GM12873 (cell line): ENCODE measurements around the gene RPS27L.

Experiments used
- TF ChIP-seq, protein P1 (sequence below): IDR thresholded peaks from 2 replicates; pipeline ENCODE4 v1.5.1; 2012; ENCODE audit warnings: low read depth, mild to moderate bottlenecking, moderate library complexity, low read length, control low read depth; ENCODE audit not compliant: insufficient read depth; ENCODE audit errors: missing control alignments

RPS27L gene

DNA sequence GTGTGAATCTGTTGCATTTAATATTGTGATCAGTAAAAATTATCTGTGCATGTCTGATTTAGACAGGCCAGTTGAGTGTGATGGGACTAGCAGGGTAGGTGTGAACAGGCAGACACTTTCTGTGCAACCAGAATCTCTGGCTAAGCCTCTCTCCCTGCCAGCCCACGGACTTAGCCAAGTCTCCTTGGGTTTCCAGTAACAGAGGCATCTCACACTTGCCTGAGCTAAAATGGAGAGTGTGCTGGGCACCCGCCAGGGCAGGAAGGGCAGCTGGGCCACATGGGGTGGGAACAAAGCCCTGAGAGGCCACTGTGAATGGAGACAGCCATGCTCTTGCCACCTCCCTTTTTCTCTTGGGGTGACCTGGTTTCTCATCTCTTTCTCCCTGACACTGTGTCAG, 12.5 kb upstream of the RPS27L start:
- TF ChIP-seq, protein P1, sequence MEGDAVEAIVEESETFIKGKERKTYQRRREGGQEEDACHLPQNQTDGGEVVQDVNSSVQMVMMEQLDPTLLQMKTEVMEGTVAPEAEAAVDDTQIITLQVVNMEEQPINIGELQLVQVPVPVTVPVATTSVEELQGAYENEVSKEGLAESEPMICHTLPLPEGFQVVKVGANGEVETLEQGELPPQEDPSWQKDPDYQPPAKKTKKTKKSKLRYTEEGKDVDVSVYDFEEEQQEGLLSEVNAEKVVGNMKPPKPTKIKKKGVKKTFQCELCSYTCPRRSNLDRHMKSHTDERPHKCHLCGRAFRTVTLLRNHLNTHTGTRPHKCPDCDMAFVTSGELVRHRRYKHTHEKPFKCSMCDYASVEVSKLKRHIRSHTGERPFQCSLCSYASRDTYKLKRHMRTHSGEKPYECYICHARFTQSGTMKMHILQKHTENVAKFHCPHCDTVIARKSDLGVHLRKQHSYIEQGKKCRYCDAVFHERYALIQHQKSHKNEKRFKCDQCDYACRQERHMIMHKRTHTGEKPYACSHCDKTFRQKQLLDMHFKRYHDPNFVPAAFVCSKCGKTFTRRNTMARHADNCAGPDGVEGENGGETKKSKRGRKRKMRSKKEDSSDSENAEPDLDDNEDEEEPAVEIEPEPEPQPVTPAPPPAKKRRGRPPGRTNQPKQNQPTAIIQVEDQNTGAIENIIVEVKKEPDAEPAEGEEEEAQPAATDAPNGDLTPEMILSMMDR, result no peak

DNA sequence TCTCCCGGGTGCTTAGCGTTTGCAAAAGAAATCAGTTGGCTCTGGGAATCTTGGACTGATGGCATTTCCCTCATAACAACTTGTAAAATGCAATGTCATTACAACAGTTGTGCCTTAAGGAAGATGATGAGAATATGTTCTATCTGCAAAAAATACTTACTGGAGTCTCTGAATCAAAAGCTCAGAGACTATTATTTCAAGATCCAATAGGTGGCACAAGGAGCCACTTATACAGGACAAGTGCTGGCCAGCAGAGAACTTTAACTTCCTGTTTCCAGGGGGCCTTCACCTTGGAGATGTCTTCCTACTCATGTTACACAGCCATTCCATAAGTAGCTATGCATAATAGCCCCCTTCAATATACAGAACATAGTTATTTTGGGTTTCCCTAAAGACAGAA, 8.9 kb upstream of the RPS27L start:
- TF ChIP-seq, protein P1, result peak; percentile 10

DNA sequence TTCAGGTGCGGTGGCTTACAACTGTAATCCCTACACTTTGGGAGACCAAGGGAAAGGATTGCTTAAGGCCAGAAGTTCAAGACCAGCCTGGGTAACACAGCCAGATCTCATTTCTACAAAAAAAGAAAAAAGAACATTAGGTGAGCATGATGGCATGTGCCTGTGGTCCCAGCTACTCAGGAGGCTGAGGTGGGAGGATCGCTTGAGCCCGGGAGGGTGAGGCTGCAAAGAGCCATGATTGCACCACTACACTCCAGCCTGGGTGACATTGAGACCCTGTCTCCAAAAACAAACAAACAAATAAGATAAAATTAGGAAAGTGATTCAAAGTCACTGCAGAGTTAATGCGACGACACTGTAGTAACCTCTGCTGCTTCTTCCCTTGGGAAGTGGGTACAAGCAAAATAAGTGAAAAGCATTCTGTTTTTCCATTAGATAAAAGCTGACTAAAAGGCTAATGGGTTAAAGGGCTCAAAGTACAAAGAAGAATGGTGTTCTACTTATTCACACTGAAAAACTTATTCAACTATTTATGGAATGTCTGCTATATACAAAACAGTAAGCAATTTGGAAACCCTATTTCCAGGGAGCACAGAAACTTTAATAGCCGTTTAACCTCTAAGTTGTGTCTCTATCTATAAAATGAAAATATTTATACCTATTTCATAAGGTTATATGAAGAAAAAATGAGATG, 8.0 kb upstream of the RPS27L start:
- TF ChIP-seq, protein P1, result no peak

DNA sequence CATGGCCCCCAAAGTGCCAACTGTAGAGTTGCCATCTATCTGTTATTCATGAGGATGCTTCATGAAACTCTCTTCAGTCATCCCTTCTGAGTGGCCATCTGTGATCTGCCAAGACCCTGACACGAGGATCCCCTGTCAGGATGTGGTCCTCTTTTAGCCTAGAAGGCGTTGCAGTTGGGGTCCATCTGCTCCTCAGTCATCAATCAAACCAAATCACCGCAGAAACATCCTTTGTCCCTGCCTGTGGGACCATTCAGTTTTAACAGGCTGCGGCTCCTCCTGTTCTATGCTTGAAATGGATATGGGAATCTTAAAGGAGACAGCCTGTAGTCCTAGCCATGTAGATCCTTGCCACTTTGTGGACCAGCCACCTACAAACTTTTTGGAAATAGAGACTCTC, 5.9 kb upstream of the RPS27L start:
- TF ChIP-seq, protein P1, result no peak

DNA sequence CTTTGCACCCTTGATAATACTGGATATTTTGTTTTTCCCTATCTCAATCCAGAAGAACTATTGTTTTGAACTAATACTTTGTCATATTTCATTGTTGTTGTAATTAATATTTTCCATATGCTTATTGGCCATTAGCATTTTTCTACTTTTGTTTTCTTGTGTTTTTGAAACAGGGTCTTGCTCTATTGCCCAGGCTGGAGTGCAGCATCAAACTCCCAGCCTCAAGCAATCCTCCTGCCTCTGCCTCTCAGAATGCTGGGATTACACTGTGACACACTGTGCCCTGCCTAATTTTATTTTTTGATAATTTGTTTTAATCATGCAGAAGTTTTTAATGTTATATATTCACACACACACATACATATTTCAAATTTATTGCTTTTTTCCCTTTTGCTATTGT, 3.4 kb upstream of the RPS27L start:
- TF ChIP-seq, protein P1, result no peak

DNA sequence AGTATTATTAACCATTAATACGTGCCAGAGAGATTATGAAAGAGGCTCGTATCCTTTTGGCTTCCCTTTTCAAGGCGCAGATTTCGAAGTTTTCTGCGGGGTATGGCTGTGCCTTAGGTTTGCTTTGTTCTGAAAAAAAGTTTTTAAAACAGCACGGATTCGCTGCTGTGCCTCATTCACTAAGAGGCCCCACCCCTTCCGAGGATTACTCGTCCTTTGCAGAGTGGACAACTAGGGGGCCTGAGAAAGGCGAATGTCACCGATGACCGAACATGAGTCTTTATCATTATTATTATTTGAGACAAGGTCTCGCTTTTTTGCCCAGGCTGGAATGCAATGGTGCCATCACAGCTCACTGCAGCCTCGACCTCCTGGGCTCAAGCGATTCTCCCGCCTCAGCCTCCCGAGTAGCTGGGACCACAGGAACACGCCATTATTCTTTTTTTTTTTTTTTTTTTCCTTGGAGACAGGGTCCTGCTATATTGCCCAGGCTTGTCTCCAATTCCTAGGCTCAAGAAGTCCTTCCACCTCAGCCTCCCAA, 684 bp upstream of the RPS27L start:
- TF ChIP-seq, protein P1, result peak; percentile 14

DNA sequence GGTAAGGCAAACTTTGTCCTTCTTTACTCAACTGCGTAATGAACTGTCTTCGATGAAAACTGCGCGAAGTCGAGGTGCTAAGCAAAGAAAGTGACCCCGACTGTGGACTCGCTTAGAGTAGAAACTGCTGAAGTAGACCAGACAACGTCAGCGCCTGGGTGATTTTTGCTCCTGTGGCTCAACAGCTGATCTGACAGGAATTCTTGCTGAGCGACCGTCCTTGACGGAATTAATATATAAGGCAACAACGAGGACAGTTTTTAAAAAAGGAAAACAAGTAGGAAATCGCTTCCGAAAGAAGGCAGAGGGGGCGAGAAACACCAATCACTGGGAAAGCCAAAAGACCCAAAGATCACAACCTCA, 541 bp downstream of the RPS27L start:
- TF ChIP-seq, protein P1, result no peak
